H9 (cell line): Measurements from ENCODE around the gene FLCN. TPM values are rescaled to one million over a fixed set of nuclear protein-coding genes. Genes with fewer than 3 reads are reported as not detected.

Experiments used
- DNase-seq: peaks from one replicate; pipeline ENCODE4 v3.0.0-alpha.2; 2017
- H2AFZ ChIP-seq: one replicate; pipeline ENCODE4 v1.6.1; 2013; ENCODE audit warnings: mild to moderate bottlenecking, low read length, control low read depth, moderate library complexity
- H2AK5ac ChIP-seq: 2 replicates; pipeline ENCODE4 v1.6.1; 2013; ENCODE audit warnings: low read length, control low read depth, mixed read lengths; ENCODE audit not compliant: insufficient read length
- H2BK120ac ChIP-seq: one replicate; pipeline ENCODE4 v1.6.1; 2013; ENCODE audit warnings: low read depth, mild to moderate bottlenecking, low read length, control low read depth, inconsistent platforms; ENCODE audit not compliant: poor library complexity, severe bottlenecking
- H2BK12ac ChIP-seq: 2 replicates; pipeline ENCODE4 v1.6.1; 2013; ENCODE audit warnings: low read length, control low read depth, mixed read lengths, low read depth; ENCODE audit not compliant: insufficient read length
- H2BK15ac ChIP-seq: 2 replicates; pipeline ENCODE4 v1.6.1; 2013; ENCODE audit warnings: low read depth, low read length, control low read depth
- H2BK20ac ChIP-seq: one replicate; pipeline ENCODE4 v1.6.1; 2013; ENCODE audit warnings: low read depth, mild to moderate bottlenecking, low read length, control low read depth, inconsistent platforms; ENCODE audit not compliant: poor library complexity, severe bottlenecking
- H2BK5ac ChIP-seq: 2 replicates; pipeline ENCODE4 v1.6.1; 2013; ENCODE audit warnings: low read length, control low read depth, mixed read lengths; ENCODE audit not compliant: insufficient read length
- H3K14ac ChIP-seq: 2 replicates; pipeline ENCODE4 v1.6.1; 2013; ENCODE audit warnings: low read length, control low read depth; ENCODE audit not compliant: insufficient read depth
- H3K18ac ChIP-seq: 2 replicates; pipeline ENCODE4 v1.6.1; 2013; ENCODE audit warnings: low read depth, mild to moderate bottlenecking, mixed read lengths, low read length, control low read depth; ENCODE audit not compliant: insufficient read length
- H3K23ac ChIP-seq: 2 replicates; pipeline ENCODE4 v1.6.1; 2013; ENCODE audit warnings: low read length, control low read depth, mixed read lengths, low read depth; ENCODE audit not compliant: insufficient read length
- H3K23me2 ChIP-seq: 2 replicates; pipeline ENCODE4 v1.6.1; 2013; ENCODE audit warnings: low read depth, mild to moderate bottlenecking, mixed read lengths, low read length, control low read depth; ENCODE audit not compliant: insufficient read length, poor library complexity, severe bottlenecking
- H3K27ac ChIP-seq: 2 replicates; pipeline ENCODE4 v1.5.1; 2013; ENCODE audit warnings: low read length, control low read depth, mixed read lengths, low read depth; ENCODE audit not compliant: insufficient read length
- H3K27me3 ChIP-seq: 2 replicates; pipeline ENCODE4 v1.6.1; 2013; ENCODE audit warnings: low read length, control low read depth, inconsistent platforms; ENCODE audit not compliant: insufficient read depth
- H3K4ac ChIP-seq: 2 replicates; pipeline ENCODE4 v1.6.1; 2013; ENCODE audit warnings: low read depth, mild to moderate bottlenecking, control low read depth, inconsistent platforms, low read length, moderate library complexity
- H3K4me1 ChIP-seq: 2 replicates; pipeline ENCODE4 v1.6.1; 2013; ENCODE audit warnings: low read length, control low read depth, inconsistent platforms; ENCODE audit not compliant: insufficient read depth
- H3K4me2 ChIP-seq: 2 replicates; pipeline ENCODE4 v1.6.1; 2013; ENCODE audit warnings: low read length, control low read depth, mixed read lengths; ENCODE audit not compliant: insufficient read length, insufficient read depth
- H3K56ac ChIP-seq: 2 replicates; pipeline ENCODE4 v1.6.1; 2013; ENCODE audit warnings: low read depth, mild to moderate bottlenecking, mixed read lengths, low read length, control low read depth; ENCODE audit not compliant: insufficient read length
- H3K79me1 ChIP-seq: 2 replicates; pipeline ENCODE4 v1.6.1; 2013; ENCODE audit warnings: low read depth, mild to moderate bottlenecking, moderate library complexity, low read length, control low read depth, inconsistent platforms; ENCODE audit not compliant: insufficient read depth, poor library complexity, severe bottlenecking
- H3K79me2 ChIP-seq: 2 replicates; pipeline ENCODE4 v1.6.1; 2013; ENCODE audit warnings: low read length, control low read depth, inconsistent platforms; ENCODE audit not compliant: insufficient read depth
- H3K9ac ChIP-seq: 2 replicates; pipeline ENCODE4 v1.6.1; 2013; ENCODE audit warnings: low read length, control low read depth, mixed read lengths; ENCODE audit not compliant: insufficient read length; ENCODE audit errors: extremely low read depth
- H3K9me3 ChIP-seq: one replicate; pipeline ENCODE4 v1.6.1; 2013; ENCODE audit warnings: low read depth, low read length, inconsistent platforms; ENCODE audit not compliant: control insufficient read depth
- H3T11ph ChIP-seq: one replicate; pipeline ENCODE4 v1.6.1; 2013; ENCODE audit warnings: mild to moderate bottlenecking, low read length, control low read depth, inconsistent platforms
- H4K20me1 ChIP-seq: one replicate; pipeline ENCODE4 v1.6.1; 2013; ENCODE audit not compliant: control insufficient read depth, insufficient read length, insufficient read depth
- H4K5ac ChIP-seq: 2 replicates; pipeline ENCODE4 v1.6.1; 2013; ENCODE audit warnings: low read depth, mild to moderate bottlenecking, mixed read lengths, low read length, control low read depth; ENCODE audit not compliant: insufficient read length
- H4K8ac ChIP-seq: replicated peaks from 2 replicates; pipeline ENCODE4 v1.6.1; 2013; ENCODE audit warnings: low read length, control low read depth, mixed read lengths, low read depth; ENCODE audit not compliant: insufficient read length
- H4K91ac ChIP-seq: 2 replicates; pipeline ENCODE4 v1.6.1; 2013; ENCODE audit warnings: low read depth, mild to moderate bottlenecking, moderate library complexity, mixed read lengths, low read length, control low read depth; ENCODE audit not compliant: insufficient read length
- H3K27ac Mint-ChIP-seq, 3 experiments: 2 replicates in 2 of 3; 3 replicates in 1 of 3; pipeline ENCODE4 v1.8.0; 2020 to 2021; ENCODE audit warnings: mixed read lengths in 3 of 3, mild to moderate bottlenecking in 1 of 3, moderate library complexity in 1 of 3
- H3K27me3 Mint-ChIP-seq: 2 replicates; pipeline ENCODE4 v1.8.0; 2021; ENCODE audit warnings: low read depth, mild to moderate bottlenecking, moderate library complexity, mixed read lengths
- H3K36me3 Mint-ChIP-seq, 3 experiments: 2 replicates in 2 of 3; 3 replicates in 1 of 3; pipeline ENCODE4 v1.8.0; 2020 to 2021; ENCODE audit warnings: low read depth in 3 of 3, mixed read lengths in 3 of 3; ENCODE audit not compliant: insufficient read depth in 1 of 3
- H3K4me1 Mint-ChIP-seq, 2 experiments: 2 replicates each; pipeline ENCODE4 v1.8.0; 2020; ENCODE audit warnings: mixed read lengths in 2 of 2
- H3K4me3 Mint-ChIP-seq, 2 experiments: 2 replicates in 1 of 2; 3 replicates in 1 of 2; pipeline ENCODE4 v1.8.0; 2020 to 2021; ENCODE audit warnings: mild to moderate bottlenecking in 2 of 2, mixed read lengths in 2 of 2, moderate library complexity in 1 of 2
- H3K9me3 Mint-ChIP-seq, 2 experiments: 2 replicates in 1 of 2; 3 replicates in 1 of 2; pipeline ENCODE4 v1.8.0; 2020; ENCODE audit warnings: mild to moderate bottlenecking in 2 of 2, mixed read lengths in 2 of 2, moderate library complexity in 1 of 2
- WGBS: extraction: QIAGEN DNeasy Blood & Tissue Kit; methylation state at CpG from one replicate; pipeline ENCODE4 v1.1.7; 2013; ENCODE audit warnings: missing lambda C conversion rate, low lambda C conversion rate, mixed read lengths; ENCODE audit not compliant: insufficient read length; ENCODE audit errors: extremely low coverage; 5-methylcytosine and 5-hydroxymethylcytosine counted together
- total RNA-seq: library from RNA; stranded (reverse); gene quantifications from 2 replicates; pipeline ENCODE4 v1.2.1, GENCODE V29; 2021
- TF ChIP-seq, protein P1 (sequence below): fragments of 200-600 bp; sonication (generic); conservative IDR thresholded peaks from 3 replicates; pipeline ENCODE4 v1.8.0; 2021; ENCODE audit warnings: antibody characterized with exemption, mild to moderate bottlenecking

The FLCN gene
- total RNA-seq, 1 experiment from 2014 or later, result 33.3 TPM

DNA sequence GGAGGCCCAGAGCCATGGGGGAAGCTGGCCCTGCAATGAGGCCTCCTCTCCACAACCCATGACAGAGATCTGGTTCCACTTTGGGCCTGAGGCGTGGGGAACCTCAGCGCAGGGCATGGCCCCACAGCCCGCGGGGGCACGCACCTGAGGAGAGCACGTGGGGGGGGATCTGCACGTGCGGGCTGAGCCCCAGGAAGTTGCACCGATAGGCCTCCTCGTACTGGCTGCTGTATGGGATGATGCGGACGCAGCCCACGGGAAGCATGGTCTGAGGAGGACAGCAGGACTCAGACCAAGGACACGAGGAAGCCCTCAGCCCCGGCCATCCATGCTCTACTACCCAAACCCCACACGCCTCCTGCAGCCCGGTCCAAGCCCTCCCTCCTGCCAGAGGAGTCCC lies 20.7 kb downstream of the FLCN start:
- H3K9me3 Mint-ChIP-seq, result no peaks in the 10 kb centered on the region
- peaks cover 31 to 80% (median 65%) of the 10 kb centered on the region in 3 experiments for H3K36me3 Mint-ChIP-seq
- Histone ChIP-seq H4K5ac (no peak overlapping the region), H4K91ac (no peak overlapping the region), H3K56ac (no peak overlapping the region), H3K4me1 (no peaks in the 10 kb centered on the region), H2BK5ac (no peak overlapping the region), H3K27ac (no peak overlapping the region), H3K18ac (no peak overlapping the region), H3K4ac (no peak overlapping the region), H4K8ac (no peak overlapping the region), H3K9me3 (no peaks in the 10 kb centered on the region), H3K27me3 (no peaks in the 10 kb centered on the region), H3K23ac (no peak overlapping the region), H3K23me2 (no peaks in the 10 kb centered on the region), H2AK5ac (no peak overlapping the region), H2BK120ac (no peak overlapping the region), H3K79me1 (no peaks in the 10 kb centered on the region), H3T11ph (no peak overlapping the region), H4K20me1 (no peaks in the 10 kb centered on the region), H3K79me2 (no peaks in the 10 kb centered on the region), H2BK12ac (no peak overlapping the region), H2BK20ac (no peak overlapping the region), H3K14ac (no peak overlapping the region), H2BK15ac (no peak overlapping the region), H2AFZ (no peak overlapping the region), H3K4me2 (no peak overlapping the region), H3K9ac (no peak overlapping the region)
- no peak overlapping the region for H3K4me3 Mint-ChIP-seq
- no CpG with 5 or more reads among the region's 17 CpGs for WGBS
- peak; percentile 28 for DNase-seq
- no peaks in the 10 kb centered on the region for H3K27me3 Mint-ChIP-seq
- H3K27ac Mint-ChIP-seq, result peak overlapping the region in 2 of 3 experiments; percentile 70 to 73; a peak in 1 of 7 replicates
- TF ChIP-seq, protein P1, sequence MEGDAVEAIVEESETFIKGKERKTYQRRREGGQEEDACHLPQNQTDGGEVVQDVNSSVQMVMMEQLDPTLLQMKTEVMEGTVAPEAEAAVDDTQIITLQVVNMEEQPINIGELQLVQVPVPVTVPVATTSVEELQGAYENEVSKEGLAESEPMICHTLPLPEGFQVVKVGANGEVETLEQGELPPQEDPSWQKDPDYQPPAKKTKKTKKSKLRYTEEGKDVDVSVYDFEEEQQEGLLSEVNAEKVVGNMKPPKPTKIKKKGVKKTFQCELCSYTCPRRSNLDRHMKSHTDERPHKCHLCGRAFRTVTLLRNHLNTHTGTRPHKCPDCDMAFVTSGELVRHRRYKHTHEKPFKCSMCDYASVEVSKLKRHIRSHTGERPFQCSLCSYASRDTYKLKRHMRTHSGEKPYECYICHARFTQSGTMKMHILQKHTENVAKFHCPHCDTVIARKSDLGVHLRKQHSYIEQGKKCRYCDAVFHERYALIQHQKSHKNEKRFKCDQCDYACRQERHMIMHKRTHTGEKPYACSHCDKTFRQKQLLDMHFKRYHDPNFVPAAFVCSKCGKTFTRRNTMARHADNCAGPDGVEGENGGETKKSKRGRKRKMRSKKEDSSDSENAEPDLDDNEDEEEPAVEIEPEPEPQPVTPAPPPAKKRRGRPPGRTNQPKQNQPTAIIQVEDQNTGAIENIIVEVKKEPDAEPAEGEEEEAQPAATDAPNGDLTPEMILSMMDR, result no peak
- peaks cover 0 to 6% of the 10 kb centered on the region in 2 experiments; a peak in 2 of 4 replicates for H3K4me1 Mint-ChIP-seq
